HG02623 (cell line): ENCODE results near the gene SCN4B.
A peak's percentile ranks its signal among the peaks of the same experiment; 100 is the strongest.

ENCODE experiments used
- ATAC-seq: cut with Tn5 transposase; IDR thresholded peaks from one replicate; pipeline ENCODE4 v1.9.1; 2021; ENCODE audit warnings: moderate library complexity; ENCODE audit not compliant: unreplicated experiment

SCN4B gene

DNA sequence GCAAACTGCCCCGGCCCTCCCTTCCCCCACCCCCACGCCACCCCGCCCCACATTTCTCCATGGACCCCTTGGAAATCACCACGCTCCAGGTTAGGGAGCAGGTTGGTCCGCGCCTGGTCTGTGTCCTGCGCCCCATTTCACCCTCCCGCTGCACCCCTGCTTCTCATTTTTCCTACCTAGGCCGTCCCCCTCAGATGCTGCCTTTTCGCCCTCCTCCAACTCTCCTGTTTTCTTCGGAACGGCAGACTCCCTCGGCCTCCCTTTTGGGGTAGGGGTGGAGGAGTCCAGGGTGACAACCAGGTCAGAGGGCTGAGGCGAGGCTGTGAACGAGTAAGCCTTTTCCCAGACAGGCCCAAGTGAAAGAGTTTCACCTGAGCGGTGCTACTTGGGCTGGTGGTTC, 893 bp upstream of the SCN4B start:
- no peak for ATAC-seq

DNA sequence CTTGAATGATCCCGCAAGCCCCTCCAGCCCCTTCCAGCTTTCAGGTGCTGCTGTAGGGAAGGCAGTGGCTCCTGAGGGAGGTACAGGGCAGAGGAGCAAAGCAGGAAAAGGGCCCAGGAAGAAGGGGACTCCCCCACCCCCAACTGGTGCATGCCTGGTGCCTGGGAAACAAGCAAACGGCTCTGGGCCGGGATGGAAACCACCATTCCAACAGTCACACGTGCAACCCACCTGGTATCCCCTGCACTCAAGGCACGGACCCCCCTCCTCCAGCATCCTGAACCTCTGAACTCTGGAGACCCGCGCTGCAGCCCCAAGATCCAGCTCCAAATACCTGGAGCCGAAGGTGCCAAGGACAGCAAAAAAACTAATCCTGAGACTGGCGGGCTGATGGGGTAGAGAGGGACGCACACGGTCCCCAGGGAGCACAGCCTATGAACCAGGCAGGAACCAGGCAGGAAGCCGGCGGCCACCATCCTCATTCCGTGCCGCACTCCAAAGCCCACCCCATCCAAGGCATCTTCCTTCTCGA, 537 bp downstream of the SCN4B start:
- no peak for ATAC-seq

DNA sequence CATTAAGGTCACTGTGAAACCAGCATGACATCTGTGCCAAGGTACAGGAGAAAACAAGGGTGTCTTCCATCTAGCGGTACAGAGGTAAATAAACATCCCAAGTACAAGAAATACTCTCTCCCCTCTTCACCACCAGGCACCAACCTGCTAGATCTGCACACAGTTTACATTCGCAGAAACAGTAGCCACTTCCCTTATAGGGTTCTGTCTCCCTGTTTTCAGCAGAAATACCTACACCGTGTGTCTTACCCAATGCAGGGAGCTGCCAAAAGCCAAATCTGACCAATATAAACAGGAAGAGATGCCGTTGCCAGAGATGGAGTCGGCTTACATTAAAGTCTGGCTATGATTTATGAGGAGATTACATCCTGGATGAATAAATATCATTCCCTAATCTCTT, 1.2 kb downstream of the SCN4B start:
- ATAC-seq, result no peak

DNA sequence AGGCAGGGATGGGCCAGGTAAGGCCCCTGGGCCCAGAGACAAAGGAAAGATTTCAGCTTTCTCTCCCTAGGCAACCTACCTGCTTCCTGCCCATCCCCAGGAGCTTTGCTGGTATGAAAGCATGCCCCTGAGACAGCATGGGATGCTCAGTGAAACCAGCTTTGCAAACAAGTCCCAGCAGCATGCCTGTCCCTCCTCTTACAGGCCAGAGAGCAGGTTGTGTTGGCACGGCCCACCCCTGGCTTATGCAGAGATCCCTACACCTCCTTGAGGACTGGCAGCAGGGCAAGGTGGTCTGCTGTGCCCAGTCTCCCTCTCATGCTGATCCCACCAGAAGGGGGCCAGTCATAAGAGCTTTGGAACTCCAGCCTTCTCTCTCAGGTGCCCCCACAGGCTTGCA, 3.1 kb downstream of the SCN4B start:
- ATAC-seq, result no peak

DNA sequence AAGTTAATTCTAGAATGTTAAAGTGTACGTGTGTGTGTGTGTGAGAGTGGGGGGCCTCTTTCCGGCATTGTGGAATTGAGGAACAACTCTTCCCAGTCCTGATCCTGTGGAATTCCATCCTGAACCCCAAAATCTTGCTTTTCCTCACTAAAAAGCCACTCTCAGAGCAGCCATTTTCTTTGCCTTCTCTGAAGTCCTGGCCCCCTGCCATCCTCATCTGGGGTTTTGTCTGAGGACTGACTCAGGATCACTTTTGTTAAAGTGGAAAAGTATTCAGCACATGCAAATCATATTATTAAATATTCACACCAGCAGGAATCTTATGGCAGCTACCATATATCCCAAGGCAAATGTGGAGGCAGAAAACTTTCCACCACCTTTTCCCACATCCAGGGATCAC, 3.8 kb downstream of the SCN4B start:
- ATAC-seq, result no peak

DNA sequence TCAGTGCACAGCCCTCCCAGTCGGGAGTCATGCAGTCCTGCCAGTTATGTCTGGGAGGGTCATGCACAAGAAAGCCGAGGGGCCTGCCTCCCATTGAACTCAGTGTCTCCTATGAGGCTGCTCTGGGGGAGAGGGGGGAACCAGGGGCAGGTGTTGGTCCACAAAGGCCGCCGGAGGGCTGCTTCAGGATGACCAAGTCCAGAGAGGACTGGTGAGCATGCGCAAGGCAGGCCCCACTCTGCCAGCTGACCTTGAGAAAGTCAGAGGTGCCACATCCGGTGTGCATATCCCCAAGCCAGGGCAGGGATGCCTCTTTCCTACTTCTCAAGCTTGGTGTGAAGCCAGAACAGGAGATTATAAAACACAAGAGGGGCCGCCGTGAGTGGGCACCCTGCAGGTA, 4.4 kb downstream of the SCN4B start:
- no peak for ATAC-seq

DNA sequence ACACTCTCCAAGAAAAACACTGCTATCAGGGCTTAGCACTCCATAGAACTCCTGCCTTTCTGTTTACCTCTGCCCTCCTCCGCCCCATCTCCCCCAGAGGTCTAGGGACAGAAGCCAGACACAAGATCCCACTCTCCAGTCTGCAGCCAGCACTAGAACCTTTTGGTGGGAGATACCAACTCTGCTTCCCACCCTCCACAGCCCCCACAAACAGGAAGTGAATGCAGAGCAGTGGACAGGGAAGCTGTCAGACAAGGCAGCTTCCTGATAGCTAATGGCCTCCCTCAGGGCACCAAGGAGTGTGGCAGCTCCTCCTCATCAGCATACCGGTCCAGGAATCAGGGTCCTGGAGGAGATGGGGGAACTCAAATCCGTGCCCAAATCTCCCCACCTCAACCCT, 5.1 kb downstream of the SCN4B start:
- no peak for ATAC-seq

DNA sequence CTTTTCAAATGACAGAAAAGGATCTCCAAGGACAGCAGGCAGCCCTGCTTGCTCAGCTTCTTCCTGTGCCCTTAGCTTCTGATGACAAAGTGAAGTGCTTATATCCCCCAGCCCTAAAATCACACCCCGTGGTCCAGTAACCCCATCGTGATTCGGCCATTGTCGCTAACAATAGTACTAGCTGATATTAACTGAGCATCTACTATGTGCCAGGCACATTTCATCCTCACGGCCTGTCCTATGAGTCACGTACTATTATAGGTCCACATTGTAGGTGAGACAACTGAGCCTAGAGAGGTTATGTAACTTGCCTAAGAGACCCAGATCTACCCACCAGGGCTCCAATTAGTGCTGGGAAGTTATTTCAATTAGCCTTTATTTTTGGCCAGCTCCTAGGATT, 6.1 kb downstream of the SCN4B start:
- no peak for ATAC-seq

DNA sequence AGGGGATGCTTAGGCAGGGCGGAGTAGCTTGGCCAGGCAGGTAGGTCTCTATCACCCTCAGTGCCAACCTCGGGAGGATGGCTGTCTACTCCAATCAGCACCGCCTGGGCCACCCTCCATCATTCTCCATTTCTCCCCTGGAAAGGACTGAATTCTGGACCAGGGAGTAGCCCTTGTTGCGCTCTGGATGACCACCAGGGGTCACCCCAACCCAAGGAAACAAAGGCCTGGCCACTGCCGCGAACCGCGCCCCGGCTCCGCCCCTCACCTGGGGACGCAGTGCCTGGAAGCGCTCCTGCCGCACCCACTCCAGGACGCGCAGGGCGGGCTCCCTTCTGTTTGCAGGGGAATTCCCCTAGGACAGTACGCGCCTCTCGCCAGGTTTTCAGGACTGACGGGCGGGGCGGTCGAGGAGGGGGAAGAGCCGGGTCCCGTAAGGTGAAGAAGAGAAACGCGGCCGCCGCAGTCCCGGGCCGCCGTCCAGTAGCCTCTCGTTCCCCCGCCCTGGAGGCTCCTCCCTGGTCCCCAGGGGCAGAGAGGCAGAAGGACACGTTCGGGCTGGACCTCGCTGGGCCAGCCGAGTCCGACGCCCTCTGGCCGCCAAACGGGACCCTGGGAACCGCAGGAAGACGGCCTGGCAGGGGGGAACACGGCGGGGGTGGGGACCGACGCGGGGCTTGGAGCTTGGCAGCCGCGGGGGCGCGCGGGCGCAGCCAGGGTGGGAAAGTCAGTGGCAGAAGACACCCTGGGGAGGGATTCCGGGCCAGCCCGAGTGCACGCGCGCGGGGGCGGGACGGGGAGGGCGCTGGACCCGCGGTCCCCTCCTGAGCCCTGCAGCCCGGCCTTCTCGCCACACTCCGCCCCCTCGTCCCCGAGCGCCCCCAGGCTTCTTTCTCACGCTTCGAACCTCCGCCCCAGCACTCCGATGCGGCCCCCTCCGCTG, 7.1 kb downstream of the SCN4B start:
- peak; percentile 70 for ATAC-seq

DNA sequence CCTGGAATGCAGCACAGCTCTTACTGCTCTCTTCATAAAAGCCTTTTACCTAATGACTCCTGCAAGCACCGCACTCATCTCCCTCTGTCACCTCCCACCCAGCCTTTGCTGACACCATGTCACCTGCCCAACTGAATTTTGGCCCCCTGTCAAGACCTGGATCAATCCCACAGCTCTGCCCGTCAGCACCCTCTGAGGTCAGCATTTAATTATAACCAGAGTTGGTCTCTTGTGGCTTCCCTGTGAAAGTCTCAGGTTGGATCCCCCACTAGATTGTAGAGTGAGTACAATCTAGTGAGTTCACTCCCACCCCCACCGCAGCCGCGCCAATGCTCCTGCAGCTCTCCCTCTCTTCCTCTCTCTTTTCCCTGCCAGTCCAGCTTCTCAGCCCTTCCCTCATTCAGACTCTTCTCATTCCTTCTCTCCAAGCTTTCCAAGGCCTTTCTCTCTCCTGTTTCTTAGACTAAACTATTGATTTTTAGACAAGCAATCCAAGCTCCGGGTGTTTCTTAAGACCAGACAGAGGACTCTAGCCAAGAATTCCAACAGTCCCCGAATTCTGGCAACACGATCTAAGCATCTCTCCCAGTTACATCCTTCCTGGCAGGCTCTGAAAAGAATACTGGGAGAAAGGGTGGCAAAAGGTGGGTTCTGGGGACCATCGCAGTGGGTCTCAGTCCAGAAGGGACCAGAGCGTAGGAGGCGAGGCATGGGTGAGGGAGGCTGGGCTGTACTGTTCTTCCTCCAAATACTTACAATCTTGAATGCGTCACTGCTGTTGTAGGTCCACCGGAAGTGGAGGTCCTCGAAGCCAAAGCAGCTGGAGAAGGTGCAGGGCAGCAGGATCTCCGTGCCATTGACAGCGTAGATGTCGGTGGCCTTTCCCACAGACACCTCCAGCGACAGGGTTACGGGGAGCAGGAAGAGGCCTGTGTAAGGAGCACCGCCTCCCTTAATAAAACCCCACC, 8.0 kb downstream of the SCN4B start:
- no peak for ATAC-seq

DNA sequence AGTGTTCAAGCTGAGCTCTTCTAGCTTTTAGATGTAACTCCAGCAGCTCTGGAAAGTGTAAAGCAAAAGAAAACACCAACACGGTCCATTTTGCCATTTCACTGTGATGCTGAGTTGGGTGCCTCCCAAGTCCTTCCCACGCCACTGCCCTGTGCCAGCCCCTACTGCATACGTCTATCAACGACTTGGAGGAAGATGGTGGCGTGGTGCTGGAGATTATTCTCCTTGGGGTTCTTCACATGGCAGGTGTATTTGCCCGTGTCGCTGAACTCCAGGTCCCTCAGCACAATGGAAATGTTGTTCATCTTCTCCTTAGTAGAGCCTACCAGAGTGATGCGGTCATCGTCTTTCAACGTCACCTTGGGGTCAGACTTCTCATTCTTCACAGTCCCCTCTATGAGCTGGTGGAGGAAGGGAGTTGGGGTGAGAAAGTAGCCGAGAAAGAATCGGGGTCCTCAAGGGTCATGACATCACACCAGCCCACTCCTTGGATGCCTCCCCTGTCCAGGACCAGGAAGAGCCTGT, 8.9 kb downstream of the SCN4B start:
- ATAC-seq, result no peak

DNA sequence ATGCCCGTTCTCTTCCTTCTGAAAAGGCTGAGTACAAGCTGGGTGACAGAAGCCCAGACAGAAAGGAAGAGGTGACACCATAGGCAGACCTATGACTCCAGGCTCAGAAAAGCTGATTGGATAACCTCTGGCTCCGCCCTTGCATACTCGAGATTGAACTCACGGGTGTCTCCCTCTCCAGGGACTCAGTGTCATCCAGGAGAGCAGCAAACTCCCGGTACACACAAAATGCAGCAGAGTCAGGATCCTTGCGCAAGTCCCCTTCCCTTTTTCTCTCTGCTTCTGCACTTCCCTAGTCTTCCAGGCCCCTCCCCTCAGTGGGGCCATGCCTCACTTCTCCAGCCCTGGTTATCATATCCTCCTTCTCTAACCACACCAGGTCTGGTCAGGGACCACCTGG, 9.8 kb downstream of the SCN4B start:
- ATAC-seq, result no peak

DNA sequence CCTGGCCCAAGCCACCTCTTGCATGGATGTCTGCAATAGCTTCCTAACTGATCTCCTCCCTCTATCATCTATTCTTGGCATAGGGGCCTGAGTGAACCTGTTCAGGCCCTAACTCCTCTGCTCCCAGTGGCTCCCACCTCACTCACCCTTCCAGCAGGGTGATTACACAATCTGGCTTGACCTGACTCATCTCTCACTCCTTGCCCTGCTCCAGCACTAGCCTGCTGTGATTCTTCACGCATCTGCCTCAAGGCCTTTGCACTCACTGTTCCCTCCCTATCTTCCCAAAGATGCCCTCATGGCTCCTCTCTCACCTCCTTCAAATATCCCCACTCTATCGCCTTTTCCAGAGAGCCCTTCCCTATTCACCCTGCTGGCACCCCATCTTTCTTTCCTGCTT, 10.5 kb downstream of the SCN4B start:
- no peak for ATAC-seq

DNA sequence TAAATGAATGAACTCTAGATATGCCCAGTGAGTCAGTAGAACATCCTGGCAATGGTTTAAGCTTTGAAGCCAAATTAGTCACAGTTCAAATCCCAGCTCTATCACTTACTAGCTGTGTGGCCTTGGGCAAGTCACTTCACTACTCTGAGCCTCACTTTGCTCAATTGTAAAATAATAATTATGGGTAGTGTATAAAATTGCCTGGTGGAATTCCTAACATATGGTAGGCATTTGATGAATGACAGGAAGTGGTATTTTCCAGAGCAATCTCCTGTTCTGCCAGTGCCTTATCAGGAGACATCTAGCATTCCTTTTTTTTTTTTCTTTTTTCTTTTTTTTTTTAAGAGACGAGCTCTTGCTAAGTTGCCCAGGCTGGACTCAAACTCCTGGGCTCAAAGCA, 13.0 kb downstream of the SCN4B start:
- no peak for ATAC-seq

DNA sequence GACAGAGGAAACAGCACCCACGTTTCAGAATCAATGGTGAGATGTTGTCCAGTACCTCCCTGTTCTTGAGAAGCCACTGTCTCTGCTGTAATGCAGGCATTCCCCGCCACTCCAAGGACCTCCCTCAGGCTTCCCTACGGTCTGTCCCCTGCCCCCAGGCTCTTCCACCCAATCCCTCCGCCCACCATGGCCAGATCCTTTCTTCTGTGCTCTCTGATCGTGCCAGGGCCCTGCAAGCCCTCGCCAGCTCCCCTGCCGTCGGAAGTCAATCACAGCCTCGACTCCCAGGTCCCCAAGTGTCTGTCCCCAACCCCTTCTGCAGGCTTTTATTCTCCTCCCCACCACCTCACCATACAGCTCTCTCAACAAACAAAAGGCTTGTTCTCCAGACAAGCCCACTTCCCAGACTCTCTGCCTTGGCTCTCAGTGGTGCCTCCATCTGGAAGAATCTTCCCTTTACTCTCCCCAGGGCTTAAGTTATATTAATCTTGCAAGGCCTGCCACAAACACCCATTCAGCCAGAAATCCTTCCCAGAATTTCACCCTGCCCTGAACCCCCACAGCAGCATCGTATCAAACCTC, 13.7 kb downstream of the SCN4B start:
- ATAC-seq, result no peak

DNA sequence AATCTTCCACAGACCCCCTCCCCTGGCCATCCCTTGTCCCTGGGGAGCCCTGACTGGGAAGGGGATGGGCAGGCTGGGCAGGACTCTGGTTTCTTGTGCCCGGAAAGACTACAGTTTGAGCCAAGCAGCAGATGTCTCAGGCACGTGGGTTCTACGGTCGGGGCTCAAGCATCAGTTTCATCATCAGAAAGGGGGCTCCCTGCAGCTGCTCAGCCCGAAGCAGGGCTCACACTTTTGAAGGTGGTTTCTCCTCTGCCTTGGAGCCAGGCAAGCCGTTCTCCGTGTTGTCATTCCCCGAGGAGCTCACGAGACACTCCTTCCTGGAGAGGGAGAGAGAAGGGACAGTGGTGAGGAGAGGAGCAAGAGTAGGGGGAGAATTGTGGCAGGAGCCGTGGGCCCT, 15.8 kb downstream of the SCN4B start:
- no peak for ATAC-seq

DNA sequence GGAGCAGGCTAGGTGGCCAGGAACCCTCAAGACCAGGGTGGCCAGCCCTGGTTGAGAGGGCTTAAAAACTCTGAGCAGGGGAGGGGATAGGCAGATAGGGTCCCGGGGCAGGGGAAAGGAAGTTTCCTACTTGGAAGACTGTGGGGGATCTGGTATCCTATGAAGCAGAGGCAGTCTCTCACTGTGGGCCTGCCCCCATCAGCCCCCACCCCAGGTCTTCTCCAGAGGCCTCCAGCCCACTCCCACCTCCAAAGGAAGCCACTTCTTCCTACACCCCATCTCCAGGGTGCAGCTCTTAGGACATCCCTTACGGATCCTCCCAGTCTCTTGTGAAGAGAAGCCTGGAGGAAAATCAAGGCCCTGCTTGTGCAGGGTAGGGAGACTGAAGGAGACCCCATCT, 16.3 kb downstream of the SCN4B start:
- no peak for ATAC-seq

DNA sequence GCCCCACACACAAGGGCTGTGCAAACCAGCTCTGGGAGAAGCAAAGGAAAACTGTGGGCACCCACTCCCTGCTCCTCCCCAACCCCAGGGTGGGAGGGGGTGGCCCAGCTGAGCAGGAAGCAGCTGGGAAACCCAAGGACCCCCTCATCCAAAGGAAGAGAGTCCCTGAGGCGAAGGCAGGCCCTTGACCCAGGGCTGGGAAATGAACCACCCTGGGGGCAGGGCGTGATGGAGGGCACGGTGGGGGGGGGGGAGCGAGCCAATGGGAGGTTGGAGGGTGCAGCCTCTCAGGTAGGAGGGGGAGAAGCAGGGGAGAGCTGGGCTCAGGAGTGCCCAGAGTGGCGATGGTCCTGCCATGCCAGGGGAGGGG, 16.8 kb downstream of the SCN4B start:
- ATAC-seq, result no peak

DNA sequence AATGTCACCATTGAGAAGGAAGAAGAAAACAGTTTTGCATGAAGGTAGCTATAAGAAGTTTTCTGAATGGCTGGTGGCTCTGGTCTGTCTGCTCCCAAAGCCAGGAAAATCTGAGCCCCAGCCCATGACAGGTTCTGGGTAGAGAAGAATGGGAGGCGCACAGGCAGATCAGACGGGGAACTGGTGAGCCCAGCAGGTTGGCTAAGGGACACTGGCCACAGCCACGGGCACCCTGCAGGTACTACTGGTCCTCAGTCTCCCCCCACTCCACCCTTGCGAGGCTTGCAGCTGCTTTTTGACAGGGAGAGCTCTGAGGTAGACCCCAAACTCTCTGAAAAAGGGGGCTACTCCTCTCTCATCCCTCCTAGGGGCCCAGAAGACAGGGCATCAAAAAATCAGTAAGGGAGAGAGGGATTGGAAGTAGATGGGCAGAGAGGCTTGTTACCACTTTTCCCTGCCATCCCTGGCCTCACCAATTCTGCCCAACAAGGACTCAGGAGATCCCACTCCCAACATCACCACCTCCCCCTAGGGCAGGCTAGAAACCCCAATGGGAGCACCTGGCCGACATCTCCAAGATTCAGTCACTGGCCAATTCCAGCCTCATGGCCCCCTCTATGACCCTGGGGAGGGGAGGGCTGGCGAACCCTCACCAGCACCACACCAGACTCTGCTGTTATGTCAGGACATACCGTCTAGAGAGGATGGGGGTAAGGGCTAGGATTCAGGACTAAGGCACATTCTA, 17.4 kb downstream of the SCN4B start:
- no peak for ATAC-seq

DNA sequence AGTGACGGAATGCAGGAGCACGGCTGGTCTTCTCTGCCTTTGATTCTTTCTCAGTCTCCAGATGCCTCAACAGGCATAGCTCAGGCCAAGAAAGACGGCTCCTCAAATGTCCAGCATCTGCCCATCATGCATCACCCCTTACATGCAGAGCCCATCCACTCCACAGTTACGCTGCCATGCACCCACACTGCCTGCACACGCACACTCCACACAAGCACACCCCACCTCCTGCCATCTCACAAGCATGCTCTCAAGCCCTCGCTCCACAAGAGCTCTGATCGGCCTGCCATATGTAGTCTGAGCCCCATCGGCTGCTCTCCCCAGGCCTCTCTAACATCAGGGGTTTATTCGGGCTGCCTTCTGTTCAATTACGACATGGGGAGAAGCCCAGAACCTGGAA, 18.8 kb downstream of the SCN4B start:
- ATAC-seq, result no peak
